IPS-NIHi11 (cell line): ENCODE data around the gene PARD6G.
A peak's percentile ranks its signal among the peaks of the same experiment; 100 is the strongest.

ENCODE experiments used
- DNase-seq: peaks from one replicate; pipeline ENCODE4 v3.0.0; 2012; ENCODE audit warnings: mixed read lengths, low spot score

Gene PARD6G

GRCh38 chr18:80189531-80189865, 57.8 kb downstream of the PARD6G start:
- no peak for DNase-seq

DNA sequence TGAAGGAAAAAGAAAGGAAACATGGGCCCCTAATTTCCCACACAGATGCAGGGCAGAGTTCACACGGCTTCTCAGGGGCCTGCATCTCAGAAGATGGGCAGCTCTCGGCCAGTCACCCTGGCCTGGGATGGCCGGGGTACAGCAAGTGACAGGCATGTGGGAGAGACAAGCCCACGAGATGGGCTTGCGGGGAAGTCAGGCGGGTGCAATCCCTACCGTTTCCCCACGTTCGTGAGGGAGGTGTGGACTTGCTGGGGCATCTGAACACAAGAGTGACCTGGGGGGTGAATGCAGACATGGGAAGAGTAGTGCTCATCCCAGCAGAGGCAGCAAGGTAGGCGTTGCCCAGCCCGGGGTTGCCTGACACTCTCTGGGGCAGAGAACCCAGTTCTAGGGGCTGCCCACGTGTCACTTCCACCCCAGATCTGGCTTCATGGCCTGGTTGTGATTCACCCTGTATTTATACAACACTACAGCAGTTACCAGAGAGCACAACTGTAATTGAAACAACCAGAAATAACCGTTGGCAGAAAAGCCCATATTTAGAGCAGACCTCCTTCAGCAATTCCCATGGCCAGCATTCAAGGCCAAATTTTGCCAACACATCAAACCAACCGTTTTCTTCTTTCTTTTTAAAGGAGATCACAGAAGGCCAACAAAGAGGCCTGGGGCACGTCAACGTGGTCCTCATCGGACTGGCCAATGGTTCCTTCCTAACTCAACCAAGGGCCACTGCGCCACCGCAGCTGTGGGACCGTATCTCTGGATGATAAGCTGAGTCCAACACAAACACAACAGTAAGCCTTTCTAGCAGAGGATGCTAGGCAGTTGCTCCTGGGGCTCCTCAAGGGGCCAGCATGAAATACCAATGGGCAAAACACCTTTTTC, 58.4 kb downstream of the PARD6G start:
- no peak for DNase-seq

GRCh38 chr18:80187956-80188642, 59.2 kb downstream of the PARD6G start:
- DNase-seq: no peak

GRCh38 chr18:80185545-80185944, 61.8 kb downstream of the PARD6G start:
- DNase-seq: no peak

DNA sequence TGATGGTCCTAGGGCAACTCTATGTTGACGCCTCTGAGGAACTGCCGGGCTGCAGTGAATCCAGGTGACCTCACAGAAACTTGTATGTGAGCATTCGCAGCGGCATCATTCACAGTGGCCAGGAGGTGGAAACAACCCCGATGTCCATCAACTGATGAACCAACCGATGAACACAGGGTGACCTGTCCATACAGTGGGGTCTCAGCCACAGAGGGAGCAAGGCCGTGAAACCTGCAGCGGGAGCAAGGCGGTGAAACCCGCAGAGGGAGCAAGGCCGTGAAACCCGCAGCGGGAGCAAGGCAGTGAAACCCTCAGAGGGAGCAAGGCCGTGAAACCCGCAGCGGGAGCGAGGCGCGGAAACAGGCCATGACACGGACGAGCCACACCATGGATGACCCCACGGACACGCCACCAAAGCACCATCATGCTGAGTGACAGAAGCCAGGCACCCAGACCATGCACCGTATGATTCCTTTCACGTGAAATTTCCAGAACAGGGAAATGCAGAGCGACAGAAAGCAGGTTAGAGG, 63.0 kb downstream of the PARD6G start:
- no peak for DNase-seq

DNA sequence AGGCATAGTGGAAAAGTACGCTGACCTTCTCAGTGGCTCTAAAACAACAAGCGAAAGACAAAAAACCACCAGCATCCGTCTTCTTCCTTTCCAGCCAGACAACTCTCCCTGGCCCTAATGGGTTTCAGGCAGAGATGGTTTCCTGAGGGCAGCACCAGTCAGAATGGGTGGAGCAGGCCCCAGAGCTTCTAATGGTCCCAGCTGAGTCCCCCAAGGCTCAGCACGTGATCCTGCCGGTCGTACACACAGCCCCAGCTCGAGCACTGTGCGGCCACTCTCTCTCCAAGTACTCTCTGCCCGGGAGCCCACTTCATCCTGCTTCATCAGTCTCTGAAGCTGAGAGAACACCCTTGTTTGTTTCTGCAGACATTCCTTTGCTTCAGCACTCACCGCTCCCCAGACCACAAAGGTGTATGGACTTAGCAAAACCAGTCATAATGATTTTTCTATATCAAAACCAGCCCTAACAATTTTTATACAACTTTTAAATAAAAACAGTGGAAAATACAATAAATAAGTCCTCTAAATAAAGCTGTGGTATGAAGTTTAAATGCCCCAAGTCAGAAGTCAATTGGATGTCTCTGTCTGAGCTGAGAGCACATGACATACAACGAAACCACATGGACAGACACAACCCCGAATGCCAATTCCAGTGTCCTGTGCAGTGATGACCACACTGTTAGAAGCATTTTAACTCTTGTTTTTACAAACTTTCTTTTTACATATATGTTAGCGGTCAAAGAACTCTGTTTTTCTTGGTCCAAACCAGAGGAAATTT, 63.9 kb downstream of the PARD6G start:
- DNase-seq: no peak

DNA sequence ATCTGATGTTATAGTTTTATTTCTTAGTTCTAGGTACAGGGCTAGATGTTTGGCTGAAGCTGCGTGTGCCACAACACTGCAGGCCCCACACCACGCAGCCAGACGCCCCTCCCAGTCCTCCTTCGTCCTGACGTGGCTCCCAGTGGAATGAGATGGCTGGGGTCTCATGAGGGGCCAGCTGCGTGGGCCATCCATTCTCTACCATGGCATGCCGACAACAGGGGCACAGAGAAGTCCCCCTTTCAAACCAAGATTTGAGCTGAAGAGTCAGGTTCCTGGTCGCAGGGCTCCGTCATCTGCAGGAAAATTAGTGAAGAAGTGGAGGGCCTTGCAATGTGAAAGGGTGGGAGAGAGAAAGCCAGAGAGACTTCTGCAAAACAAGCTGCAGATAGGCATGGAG, 64.5 kb downstream of the PARD6G start:
- DNase-seq: no peak

- no peak for DNase-seq
Observed at GRCh38 chr18:80181642-80182461, 65.5 kb downstream of the PARD6G start.

- no peak for DNase-seq
Observed at GRCh38 chr18:80180778-80181564, 66.3 kb downstream of the PARD6G start.

GRCh38 chr18:80179857-80180558, 67.3 kb downstream of the PARD6G start:
- DNase-seq: no peak

DNA sequence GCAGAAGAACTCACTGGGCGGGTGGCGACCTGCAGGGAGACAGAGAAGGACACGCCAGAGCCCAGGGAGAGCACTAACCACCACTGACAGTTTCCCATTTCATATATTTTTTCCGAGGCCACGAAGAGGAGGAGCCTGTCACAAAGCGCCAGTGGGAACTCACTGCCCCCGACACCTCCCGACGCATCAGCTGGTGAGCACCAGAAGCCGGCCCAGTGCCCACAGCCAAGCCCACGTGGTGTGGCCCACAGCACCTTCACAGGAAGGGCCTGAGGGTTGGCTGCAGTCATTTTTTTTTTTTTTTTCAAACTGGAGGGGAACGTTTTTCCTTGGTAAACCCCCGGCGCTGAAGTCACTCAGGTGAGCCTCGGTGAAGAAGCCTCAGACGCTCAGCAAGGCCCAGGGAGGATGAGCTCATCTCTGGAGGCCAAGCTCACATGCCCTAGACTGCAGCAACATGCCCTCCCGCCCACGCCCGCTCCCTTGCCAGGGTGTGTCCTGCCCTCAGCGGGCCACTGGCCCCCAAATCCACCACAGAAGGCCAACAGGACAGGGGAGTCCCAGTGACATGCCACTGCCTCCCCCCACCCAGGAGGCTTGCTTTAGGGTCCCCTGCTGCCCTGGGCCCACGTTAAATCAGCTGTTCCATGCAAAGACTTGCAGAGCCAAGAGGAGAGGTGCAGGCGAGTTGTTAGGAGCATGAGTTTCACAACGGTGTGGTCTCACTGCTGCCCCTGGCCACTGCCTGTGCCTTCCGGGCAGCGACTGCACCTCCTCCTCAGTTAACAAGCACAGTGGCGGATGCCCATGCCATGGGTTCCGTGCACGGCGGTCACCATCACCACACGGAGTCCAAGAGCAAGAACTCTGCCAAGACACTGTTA, 68.1 kb downstream of the PARD6G start:
- no peak for DNase-seq

- DNase-seq: no peak
Observed at GRCh38 chr18:80177128-80177527, 70.2 kb downstream of the PARD6G start.

GRCh38 chr18:80176334-80177073, 70.8 kb downstream of the PARD6G start:
- DNase-seq: no peak

- DNase-seq: no peak
Observed at GRCh38 chr18:80175451-80176204, 71.7 kb downstream of the PARD6G start.

GRCh38 chr18:80173060-80173459, 74.3 kb downstream of the PARD6G start:
- no peak for DNase-seq

DNA sequence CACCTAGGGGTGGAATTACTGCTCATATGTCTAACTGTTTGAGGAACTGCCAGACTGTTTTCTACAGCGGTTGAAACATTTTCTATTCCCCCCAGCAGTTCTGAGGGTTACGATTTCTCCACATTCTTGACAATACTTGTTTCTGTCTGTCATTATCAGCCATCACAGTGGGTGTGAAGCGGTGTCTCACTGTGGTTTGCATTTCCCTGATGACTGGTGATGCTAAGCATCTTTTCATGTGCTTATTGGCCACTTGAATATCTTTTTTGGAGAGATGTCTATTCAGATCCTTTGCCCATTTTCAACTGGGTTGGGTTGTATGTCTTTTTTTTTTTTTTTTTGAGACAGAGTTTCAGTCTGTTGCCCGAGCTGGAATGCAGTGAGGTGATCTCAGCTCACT, 75.3 kb downstream of the PARD6G start:
- no peak for DNase-seq

GRCh38 chr18:80171054-80171872, 76.1 kb downstream of the PARD6G start:
- DNase-seq: peak; percentile 91
